Measurements from ENCODE around the gene COX6B1.
"Not testable (repeated sequence)": the region's sequence is repeated elsewhere in the genome, so short reads cannot be mapped to it uniquely, and the experiment has no call there.

Gene COX6B1

DNA sequence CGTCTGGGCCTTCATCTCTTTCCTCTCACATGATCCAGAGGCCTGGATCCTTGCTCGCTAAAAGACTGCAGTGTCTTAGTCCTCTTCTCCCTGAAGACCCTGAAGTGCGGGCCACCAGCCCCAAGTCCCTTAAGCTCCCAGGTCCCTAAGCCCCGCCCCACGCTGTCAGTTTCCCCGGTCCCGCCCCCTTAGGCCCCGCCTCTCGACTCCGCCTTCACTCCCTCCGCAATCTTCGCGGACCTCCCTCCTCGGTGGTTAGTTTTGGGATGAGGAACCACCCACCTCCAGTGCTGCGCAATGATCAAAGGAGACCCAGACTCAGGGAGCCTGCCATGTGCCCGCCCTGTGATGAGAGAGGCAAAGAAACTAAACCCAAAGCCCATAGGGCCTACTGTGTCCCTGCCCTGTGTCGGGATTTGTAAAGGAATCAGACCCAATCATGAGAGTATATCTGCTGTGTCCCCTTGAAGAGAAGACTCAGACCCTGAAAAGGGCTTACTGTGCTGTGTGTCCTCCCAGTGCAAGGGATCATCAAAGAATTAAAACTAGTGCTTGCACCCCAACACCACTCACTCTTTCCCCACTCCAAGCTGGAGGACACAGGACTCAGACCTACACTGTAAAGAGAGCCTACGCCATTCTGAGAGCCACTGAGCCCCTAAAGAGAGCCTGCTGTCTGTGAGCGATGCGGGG lies 3.0 kb upstream of the COX6B1 start:
- Histone ChIP-seq H3K36me3 (ENCODE audit: control insufficient read depth in 2 of 2, insufficient read depth in 2 of 2, low read length in 2 of 2) (no peaks in the 10 kb centered on the region), H3K4me1 (ENCODE audit: control insufficient read depth, insufficient read depth, low read length) (peaks cover 33% of the 10 kb centered on the region), H3K27me3 (ENCODE audit: control insufficient read depth in 1 of 2, insufficient read depth in 2 of 2, low read length in 2 of 2) (no peaks in the 10 kb centered on the region), H3K9me3 (ENCODE audit: control insufficient read depth in 2 of 2, low read length in 2 of 2) (no peaks in the 10 kb centered on the region), H3K27ac (ENCODE audit: low read length) (peak overlapping the region; percentile 80), H3K4me3 (ENCODE audit: low read length in 2 of 2) (peak overlapping the region; percentile 79 to 81), H3K9ac (ENCODE audit: low read length in 2 of 2) (peak overlapping the region; percentile 51 to 55)

DNA sequence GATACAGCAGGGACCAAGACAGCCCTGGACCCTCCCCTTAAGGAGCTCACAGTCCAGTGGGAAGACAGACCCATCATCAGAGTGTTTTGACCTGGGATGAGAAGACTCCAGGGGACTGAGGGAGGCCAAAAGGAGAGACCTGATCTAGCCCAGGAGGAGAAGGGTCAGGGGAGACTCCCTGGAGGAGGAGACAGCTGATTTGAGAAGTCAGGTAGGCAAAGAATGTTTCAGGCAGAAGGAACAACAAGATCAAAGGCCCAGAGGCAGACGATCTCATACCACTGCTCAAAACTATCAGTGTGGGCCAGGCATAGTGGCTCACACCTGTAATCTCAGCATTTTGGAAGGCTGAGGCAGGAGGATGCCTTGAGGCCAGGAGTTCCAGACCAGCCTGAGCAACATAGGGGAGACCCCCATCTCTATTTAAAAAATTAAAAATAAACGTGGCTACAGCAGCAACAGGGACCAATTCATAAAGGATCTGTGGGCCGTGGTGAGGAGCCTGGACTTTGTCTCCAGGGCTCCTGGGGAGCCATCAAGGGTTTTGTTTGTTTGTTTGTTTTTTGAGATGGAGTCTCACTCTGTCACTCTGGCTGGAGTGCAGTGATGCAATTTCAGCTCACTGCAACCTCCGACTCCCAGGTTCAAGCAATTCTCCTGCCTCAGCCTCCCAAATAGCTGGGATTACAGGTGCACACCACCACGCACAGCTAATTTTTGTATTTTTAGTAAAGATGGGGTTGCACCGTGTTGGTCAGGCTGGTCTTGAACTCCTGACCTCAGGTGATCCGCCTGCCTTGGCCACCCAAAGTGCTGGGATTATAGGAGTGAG lies 2.2 kb upstream of the COX6B1 start:
- Histone ChIP-seq H3K9me3 (ENCODE audit: control insufficient read depth in 2 of 2, low read length in 2 of 2) (no peaks in the 10 kb centered on the region), H3K27me3 (ENCODE audit: control insufficient read depth in 1 of 2, insufficient read depth in 2 of 2, low read length in 2 of 2) (no peaks in the 10 kb centered on the region), H3K36me3 (ENCODE audit: control insufficient read depth in 2 of 2, insufficient read depth in 2 of 2, low read length in 2 of 2) (no peaks in the 10 kb centered on the region), H3K9ac (ENCODE audit: low read length in 2 of 2) (peak overlapping the region in 1 of 2 donors; percentile 55), H3K27ac (ENCODE audit: low read length) (peak overlapping the region; percentile 80), H3K4me1 (ENCODE audit: control insufficient read depth, insufficient read depth, low read length) (peaks cover 33% of the 10 kb centered on the region), H3K4me3 (ENCODE audit: low read length in 2 of 2) (peak overlapping the region; percentile 79 to 81)

DNA sequence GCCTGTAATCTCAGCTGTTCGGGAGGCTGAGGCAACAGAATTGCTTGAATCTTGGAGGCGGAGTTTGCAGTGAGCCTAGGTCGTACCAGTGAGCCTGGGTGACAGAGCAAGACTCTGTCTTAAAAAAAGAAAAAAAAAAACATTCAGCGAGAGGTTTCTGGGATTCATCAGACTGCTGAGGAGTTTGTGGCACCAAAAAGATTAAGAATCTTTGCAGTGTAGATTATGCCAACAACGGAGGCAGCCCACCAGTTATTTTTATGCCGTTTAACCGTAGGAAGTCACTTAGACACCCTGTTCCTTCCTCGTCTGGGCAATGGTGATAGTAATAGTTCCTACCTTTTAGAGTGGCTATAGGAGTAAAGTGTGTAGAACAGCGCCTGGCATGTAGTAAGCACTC lies 2.5 kb downstream of the COX6B1 start:
- Histone ChIP-seq H3K27me3 (ENCODE audit: control insufficient read depth in 1 of 2, insufficient read depth in 2 of 2, low read length in 2 of 2) (no peaks in the 10 kb centered on the region), H3K4me1 (ENCODE audit: control insufficient read depth, insufficient read depth, low read length) (peaks cover 19% of the 10 kb centered on the region), H3K9me3 (ENCODE audit: control insufficient read depth in 2 of 2, low read length in 2 of 2) (no peaks in the 10 kb centered on the region), H3K4me3 (ENCODE audit: low read length in 2 of 2) (no peak overlapping the region), H3K9ac (ENCODE audit: low read length in 2 of 2) (peak overlapping the region in 1 of 2 donors; percentile 21), H3K27ac (ENCODE audit: low read length) (no peak overlapping the region), H3K36me3 (ENCODE audit: control insufficient read depth in 2 of 2, insufficient read depth in 2 of 2, low read length in 2 of 2) (peaks cover 13 to 22% of the 10 kb centered on the region in 2 donors)

DNA sequence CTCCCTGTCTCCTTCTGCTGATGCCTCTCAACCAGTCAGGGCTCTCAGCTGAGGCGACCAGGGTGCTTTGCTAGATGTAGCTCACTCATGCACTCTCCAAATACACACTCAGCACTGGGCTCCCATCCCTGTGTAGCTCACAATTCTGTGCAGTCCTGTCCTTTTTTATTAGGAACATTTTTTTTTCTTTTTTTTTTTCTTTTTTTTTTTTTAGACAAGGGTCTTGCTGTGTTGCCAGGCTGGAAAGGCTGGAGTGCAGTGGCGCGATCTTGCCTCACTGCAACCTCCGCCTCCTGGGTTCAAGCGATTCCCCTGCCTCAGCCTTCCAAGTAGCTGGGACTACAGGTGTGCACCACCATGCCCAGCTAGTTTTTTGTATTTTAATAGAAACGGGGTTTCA lies 6.7 kb downstream of the COX6B1 start:
- H3K4me3 ChIP-seq (ENCODE audit: low read length in 2 of 2); H3K27me3 ChIP-seq (ENCODE audit: control insufficient read depth in 1 of 2, insufficient read depth in 2 of 2, low read length in 2 of 2); H3K27ac ChIP-seq (ENCODE audit: low read length); H3K9ac ChIP-seq (ENCODE audit: low read length in 2 of 2); H3K4me1 ChIP-seq (ENCODE audit: control insufficient read depth, insufficient read depth, low read length); H3K9me3 ChIP-seq (ENCODE audit: control insufficient read depth in 2 of 2, low read length in 2 of 2): not testable (repeated sequence)
- H3K36me3 ChIP-seq (ENCODE audit: control insufficient read depth in 2 of 2, insufficient read depth in 2 of 2, low read length in 2 of 2) = peaks cover 34 to 46% of the 10 kb centered on the region in 2 donors

DNA sequence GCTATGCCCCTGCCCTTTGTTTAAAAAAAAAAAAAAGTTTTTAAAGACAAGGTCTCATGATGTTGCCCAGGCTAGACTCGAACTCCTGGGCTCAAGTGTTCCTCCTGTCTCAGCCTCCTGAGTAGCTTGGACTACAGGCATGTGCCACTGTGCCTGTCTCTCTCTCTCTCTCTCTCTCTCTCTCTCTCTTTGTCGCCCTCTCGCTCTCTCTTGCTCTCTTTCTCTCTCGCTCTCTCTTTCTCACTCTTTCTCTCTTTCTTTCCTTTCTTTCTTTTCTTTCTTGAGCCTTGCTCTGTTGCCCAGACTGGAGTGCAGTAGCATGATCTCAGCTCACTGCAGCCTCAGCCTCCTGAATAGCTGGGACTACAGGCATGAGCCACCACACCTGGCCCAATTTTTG lies 7.5 kb downstream of the COX6B1 start:
- Histone ChIP-seq H3K27ac (ENCODE audit: low read length) (no peak overlapping the region), H3K9me3 (ENCODE audit: control insufficient read depth in 2 of 2, low read length in 2 of 2) (no peaks in the 10 kb centered on the region), H3K4me1 (ENCODE audit: control insufficient read depth, insufficient read depth, low read length) (no peaks in the 10 kb centered on the region), H3K27me3 (ENCODE audit: control insufficient read depth in 1 of 2, insufficient read depth in 2 of 2, low read length in 2 of 2) (no peaks in the 10 kb centered on the region), H3K36me3 (ENCODE audit: control insufficient read depth in 2 of 2, insufficient read depth in 2 of 2, low read length in 2 of 2) (peaks cover 34 to 46% of the 10 kb centered on the region in 2 donors), H3K4me3 (ENCODE audit: low read length in 2 of 2) (no peak overlapping the region), H3K9ac (ENCODE audit: low read length in 2 of 2) (no peak overlapping the region)

DNA sequence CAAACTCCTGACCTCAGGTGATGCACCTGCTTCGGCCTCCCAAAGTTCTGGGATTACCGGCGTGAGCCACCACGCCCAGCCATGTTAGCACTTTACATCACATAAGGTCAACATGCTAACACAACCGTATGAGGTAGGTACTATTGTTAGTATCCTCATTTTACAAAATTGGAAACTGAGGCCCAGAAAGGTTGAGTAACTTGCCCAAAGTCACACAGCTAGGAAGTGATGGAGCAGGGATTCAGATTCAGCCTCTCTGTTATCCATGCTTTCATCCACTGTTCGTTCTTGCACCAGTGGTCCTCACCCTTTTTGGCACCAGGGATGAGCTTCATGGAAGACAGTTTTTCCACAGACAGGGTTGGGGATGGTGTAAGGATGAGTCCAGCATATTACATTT lies 8.6 kb downstream of the COX6B1 start:
- Histone ChIP-seq H3K27ac (ENCODE audit: low read length) (no peak overlapping the region), H3K9me3 (ENCODE audit: control insufficient read depth in 2 of 2, low read length in 2 of 2) (no peaks in the 10 kb centered on the region), H3K9ac (ENCODE audit: low read length in 2 of 2) (no peak overlapping the region), H3K4me1 (ENCODE audit: control insufficient read depth, insufficient read depth, low read length) (no peaks in the 10 kb centered on the region), H3K36me3 (ENCODE audit: control insufficient read depth in 2 of 2, insufficient read depth in 2 of 2, low read length in 2 of 2) (peaks cover 31 to 48% of the 10 kb centered on the region in 2 donors), H3K27me3 (ENCODE audit: control insufficient read depth in 1 of 2, insufficient read depth in 2 of 2, low read length in 2 of 2) (no peaks in the 10 kb centered on the region), H3K4me3 (ENCODE audit: low read length in 2 of 2) (no peak overlapping the region)

DNA sequence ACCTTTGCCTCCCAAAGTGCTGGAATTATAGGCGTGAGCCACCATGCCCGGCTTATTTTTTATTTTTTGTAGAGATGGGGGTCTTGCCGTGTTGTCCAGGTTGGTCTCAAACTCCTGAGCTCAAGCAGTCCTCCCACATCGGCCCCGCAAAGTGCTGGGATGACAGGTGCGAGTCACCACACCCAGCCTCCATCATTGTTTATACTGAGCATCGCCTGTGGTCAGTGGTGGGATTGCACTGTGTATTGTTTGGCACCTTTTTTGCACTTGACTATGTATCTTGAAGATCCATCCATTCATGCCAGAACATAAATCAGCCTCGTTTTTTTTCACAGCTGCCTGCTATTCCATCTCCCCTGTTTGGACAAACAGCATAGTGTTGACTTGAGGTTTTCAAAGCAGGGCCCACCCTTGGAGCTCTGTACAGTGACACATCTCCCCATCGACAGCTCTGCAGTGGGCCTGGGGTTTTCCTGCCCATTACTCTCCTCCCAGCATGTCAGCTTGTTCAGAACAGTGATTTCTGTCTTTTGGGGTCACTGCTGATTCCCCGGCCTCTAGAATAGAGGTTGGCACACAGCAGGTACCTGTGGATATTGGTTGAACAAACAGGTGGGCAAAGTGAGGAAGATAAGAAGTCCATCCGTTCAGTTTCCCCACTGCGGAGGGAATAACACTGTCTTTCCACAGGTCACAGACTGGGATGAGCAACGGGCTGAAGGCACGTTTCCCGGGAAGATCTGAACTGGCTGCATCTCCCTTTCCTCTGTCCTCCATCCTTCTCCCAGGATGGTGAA lies 10.0 kb downstream of the COX6B1 start:
- H3K36me3 ChIP-seq (ENCODE audit: control insufficient read depth in 2 of 2, insufficient read depth in 2 of 2, low read length in 2 of 2) = peaks cover 29 to 46% of the 10 kb centered on the region in 2 donors
- H3K4me3 ChIP-seq (ENCODE audit: low read length in 2 of 2) = no peak overlapping the region
- H3K9ac ChIP-seq (ENCODE audit: low read length in 2 of 2) = no peak overlapping the region
- no peaks in the 10 kb centered on the region for H3K9me3 ChIP-seq (ENCODE audit: control insufficient read depth in 2 of 2, low read length in 2 of 2)
- no peaks in the 10 kb centered on the region for H3K27me3 ChIP-seq (ENCODE audit: control insufficient read depth in 1 of 2, insufficient read depth in 2 of 2, low read length in 2 of 2)
- H3K4me1 ChIP-seq (ENCODE audit: control insufficient read depth, insufficient read depth, low read length) = no peaks in the 10 kb centered on the region
- no peak overlapping the region for H3K27ac ChIP-seq (ENCODE audit: low read length)

DNA sequence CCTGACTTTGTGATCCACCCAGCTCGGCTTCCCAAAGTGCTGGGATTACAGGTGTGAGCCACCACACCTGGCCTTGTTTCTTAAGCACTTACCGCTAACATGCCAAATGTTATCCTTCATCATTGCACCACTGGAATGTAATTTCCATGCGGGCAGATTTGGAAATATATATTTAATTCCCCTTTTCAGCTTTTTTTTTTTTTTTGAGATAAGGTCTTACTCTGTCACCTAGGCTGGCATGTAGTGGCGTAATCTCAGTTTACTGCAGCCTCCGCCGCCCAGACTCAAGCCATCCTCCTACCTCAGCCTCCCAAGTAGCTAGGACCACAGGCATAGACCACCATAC lies 13.8 kb downstream of the COX6B1 start:
- peaks cover 11 to 23% of the 10 kb centered on the region in 2 donors for H3K36me3 ChIP-seq (ENCODE audit: control insufficient read depth in 2 of 2, insufficient read depth in 2 of 2, low read length in 2 of 2)
- H3K9ac ChIP-seq (ENCODE audit: low read length in 2 of 2) = no peak overlapping the region
- no peak overlapping the region for H3K27ac ChIP-seq (ENCODE audit: low read length)

GRCh38 chr19:35663981-35664380 lies 15.9 kb downstream of the COX6B1 start:
- no peaks in the 10 kb centered on the region for H3K4me1 ChIP-seq (ENCODE audit: control insufficient read depth, insufficient read depth, low read length)
- no peaks in the 10 kb centered on the region for H3K9me3 ChIP-seq (ENCODE audit: control insufficient read depth in 2 of 2, low read length in 2 of 2)
- H3K36me3 ChIP-seq (ENCODE audit: control insufficient read depth in 2 of 2, insufficient read depth in 2 of 2, low read length in 2 of 2) = peaks cover 0 to 10% of the 10 kb centered on the region in 2 donors
- H3K27ac ChIP-seq (ENCODE audit: low read length) = no peak overlapping the region
- no peaks in the 10 kb centered on the region for H3K27me3 ChIP-seq (ENCODE audit: control insufficient read depth in 1 of 2, insufficient read depth in 2 of 2, low read length in 2 of 2)
- H3K9ac ChIP-seq (ENCODE audit: low read length in 2 of 2) = no peak overlapping the region
- H3K4me3 ChIP-seq (ENCODE audit: low read length in 2 of 2) = no peak overlapping the region

More for the DNA sequence above, 13.8 kb downstream of the COX6B1 start:
- no peaks in the 10 kb centered on the region for H3K4me1 ChIP-seq (ENCODE audit: control insufficient read depth, insufficient read depth, low read length)
- H3K9me3 ChIP-seq (ENCODE audit: control insufficient read depth in 2 of 2, low read length in 2 of 2) = no peaks in the 10 kb centered on the region
- no peaks in the 10 kb centered on the region for H3K27me3 ChIP-seq (ENCODE audit: control insufficient read depth in 1 of 2, insufficient read depth in 2 of 2, low read length in 2 of 2)
- no peak overlapping the region for H3K4me3 ChIP-seq (ENCODE audit: low read length in 2 of 2)

DNA sequence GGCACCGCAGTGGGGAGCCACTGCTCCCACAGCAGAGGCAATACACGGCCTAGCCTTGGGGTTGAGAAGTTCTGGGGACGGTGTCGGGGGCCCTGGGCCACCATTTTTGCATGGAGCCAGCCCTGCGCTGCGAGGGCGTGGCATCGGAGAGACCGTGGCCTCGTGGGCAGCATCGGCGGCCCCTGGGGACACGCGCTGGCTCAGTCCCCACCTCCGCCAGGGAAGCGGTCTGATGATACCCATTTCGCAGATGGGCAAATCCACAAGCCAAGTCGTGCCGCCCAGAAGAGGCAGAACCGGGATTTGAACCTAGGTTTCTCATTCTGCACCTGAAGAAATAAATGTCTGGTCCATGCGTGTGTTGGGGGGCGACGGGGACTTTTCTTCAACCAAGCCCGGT lies 17.0 kb downstream of the COX6B1 start:
- peaks cover 0 to 4% of the 10 kb centered on the region in 2 donors for H3K27me3 ChIP-seq (ENCODE audit: control insufficient read depth in 1 of 2, insufficient read depth in 2 of 2, low read length in 2 of 2)
- H3K9me3 ChIP-seq (ENCODE audit: control insufficient read depth in 2 of 2, low read length in 2 of 2) = no peaks in the 10 kb centered on the region
- H3K27ac ChIP-seq (ENCODE audit: low read length) = no peak overlapping the region
- no peaks in the 10 kb centered on the region for H3K4me1 ChIP-seq (ENCODE audit: control insufficient read depth, insufficient read depth, low read length)
- no peak overlapping the region for H3K9ac ChIP-seq (ENCODE audit: low read length in 2 of 2)
- H3K4me3 ChIP-seq (ENCODE audit: low read length in 2 of 2) = no peak overlapping the region
- H3K36me3 ChIP-seq (ENCODE audit: control insufficient read depth in 2 of 2, insufficient read depth in 2 of 2, low read length in 2 of 2) = peaks cover 0 to 10% of the 10 kb centered on the region in 2 donors
